HG03457 (cell line): ENCODE data around the gene OCIAD1.
"Not testable (repeated sequence)": the region's sequence is repeated elsewhere in the genome, so short reads cannot be mapped to it uniquely, and the experiment has no call there.

ENCODE experiments used
- ATAC-seq: cut with Tn5 transposase; IDR thresholded peaks from one replicate; pipeline ENCODE4 v1.9.1; 2021; ENCODE audit warnings: moderate number of reproducible peaks; ENCODE audit not compliant: unreplicated experiment

Gene OCIAD1

GRCh38 chr4:48830706-48831531, at the start of gene OCIAD1:
OCIAD1 (plus strand) TSS chr4:48831088; CDS start chr4:48832625, 1,537 bp downstream.
- peak; percentile 99 for ATAC-seq

- ATAC-seq = no peak
Observed at GRCh38 chr4:48781968-48782367, 48.9 kb upstream of the OCIAD1 start.

GRCh38 chr4:48785302-48785701, 45.6 kb upstream of the OCIAD1 start:
- ATAC-seq = no peak

- ATAC-seq = no peak
Observed at GRCh38 chr4:48786549-48786948, 44.3 kb upstream of the OCIAD1 start.

GRCh38 chr4:48787056-48787455, 43.8 kb upstream of the OCIAD1 start:
- ATAC-seq = no peak

GRCh38 chr4:48790561-48790960, 40.3 kb upstream of the OCIAD1 start:
- no peak for ATAC-seq

- ATAC-seq = no peak
Observed at GRCh38 chr4:48791313-48791712, 39.6 kb upstream of the OCIAD1 start.

- ATAC-seq = no peak
Observed at GRCh38 chr4:48792348-48793006, 38.4 kb upstream of the OCIAD1 start.

GRCh38 chr4:48795108-48795507, 35.8 kb upstream of the OCIAD1 start:
- ATAC-seq = no peak

GRCh38 chr4:48796191-48796926, 34.5 kb upstream of the OCIAD1 start:
- no peak for ATAC-seq

- ATAC-seq = no peak
Observed at GRCh38 chr4:48796927-48797679, 33.8 kb upstream of the OCIAD1 start.

- ATAC-seq = no peak
Observed at GRCh38 chr4:48798117-48798516, 32.8 kb upstream of the OCIAD1 start.

- ATAC-seq = no peak
Observed at GRCh38 chr4:48799157-48799556, 31.7 kb upstream of the OCIAD1 start.

- ATAC-seq = not testable (repeated sequence)
Observed at GRCh38 chr4:48800155-48800554, 30.7 kb upstream of the OCIAD1 start.

GRCh38 chr4:48801016-48801715, 29.7 kb upstream of the OCIAD1 start:
- ATAC-seq = no peak

GRCh38 chr4:48804584-48805301, 26.1 kb upstream of the OCIAD1 start:
- ATAC-seq = no peak

- ATAC-seq = no peak
Observed at GRCh38 chr4:48812866-48813265, 18.0 kb upstream of the OCIAD1 start.

- no peak for ATAC-seq
Observed at GRCh38 chr4:48813964-48814363, 16.9 kb upstream of the OCIAD1 start.

- ATAC-seq = no peak
Observed at GRCh38 chr4:48815483-48815882, 15.4 kb upstream of the OCIAD1 start.

GRCh38 chr4:48816297-48816696, 14.6 kb upstream of the OCIAD1 start:
- ATAC-seq = not testable (repeated sequence)
